Neural crest cell (in vitro differentiated cells): ENCODE results near the gene OR13C3. TPM values are rescaled to one million over a fixed set of nuclear protein-coding genes. Genes with fewer than 3 reads are reported as not detected.
A peak's percentile ranks its signal among the peaks of the same experiment; 100 is the strongest.

Experiments used
- DNase-seq: peaks from one replicate; pipeline ENCODE4 v3.0.0; 2021; ENCODE audit warnings: low read depth, mixed read lengths, low spot score
- H3K27ac Mint-ChIP-seq: one replicate; pipeline ENCODE4 v1.8.0; 2021; ENCODE audit warnings: mild to moderate bottlenecking, mixed read lengths; ENCODE audit not compliant: unreplicated experiment
- H3K27me3 Mint-ChIP-seq: 2 replicates; pipeline ENCODE4 v1.8.0; 2021; ENCODE audit warnings: low read depth, mild to moderate bottlenecking, mixed read lengths
- H3K36me3 Mint-ChIP-seq: 2 replicates; pipeline ENCODE4 v1.8.0; 2021; ENCODE audit warnings: low read depth, mild to moderate bottlenecking, mixed read lengths
- H3K4me1 Mint-ChIP-seq: 2 replicates; pipeline ENCODE4 v1.8.0; 2021; ENCODE audit warnings: mixed read lengths
- H3K4me3 Mint-ChIP-seq: one replicate; pipeline ENCODE4 v1.8.0; 2021; ENCODE audit warnings: mild to moderate bottlenecking, mixed read lengths
- H3K9me3 Mint-ChIP-seq: 2 replicates; pipeline ENCODE4 v1.8.0; 2021; ENCODE audit warnings: mixed read lengths
- total RNA-seq: library from RNA; stranded (reverse); gene quantifications from 2 replicates; pipeline ENCODE4 v1.2.1, GENCODE V29; 2021
- TF ChIP-seq, protein P1 (sequence below): fragments of 200-600 bp; sonication (generic); conservative IDR thresholded peaks from 2 replicates; pipeline ENCODE4 v1.5.0; 2021; ENCODE audit warnings: antibody characterized with exemption, mild to moderate bottlenecking

Gene OR13C3
- total RNA-seq, 1 donor from 2014 or later = not detected

DNA sequence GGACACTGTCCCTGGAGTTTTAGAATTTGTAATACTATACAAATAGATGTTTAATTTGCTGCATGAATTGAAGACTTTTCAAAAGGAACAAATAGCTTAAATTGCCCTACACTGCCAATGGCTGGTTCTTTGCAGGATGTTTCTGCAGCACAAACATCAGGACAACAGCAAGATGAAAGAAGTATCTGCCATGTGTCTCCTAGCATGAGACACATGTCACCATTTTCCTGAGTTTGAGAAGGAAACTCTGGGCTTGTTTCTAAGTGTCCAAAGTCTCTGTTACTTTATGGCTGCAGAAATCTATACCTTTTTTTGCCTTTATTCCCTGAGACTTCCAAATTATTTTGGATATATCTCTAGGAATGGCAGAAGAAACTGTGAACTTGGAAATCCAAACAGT lies 33.2 kb downstream of the OR13C3 start:
- Mint-ChIP-seq H3K4me3 (no peak overlapping the region), H3K4me1 (no peaks in the 10 kb centered on the region), H3K36me3 (no peaks in the 10 kb centered on the region), H3K9me3 (no peaks in the 10 kb centered on the region), H3K27ac (no peak overlapping the region), H3K27me3 (peaks cover 16% of the 10 kb centered on the region)
- TF ChIP-seq, protein P1, sequence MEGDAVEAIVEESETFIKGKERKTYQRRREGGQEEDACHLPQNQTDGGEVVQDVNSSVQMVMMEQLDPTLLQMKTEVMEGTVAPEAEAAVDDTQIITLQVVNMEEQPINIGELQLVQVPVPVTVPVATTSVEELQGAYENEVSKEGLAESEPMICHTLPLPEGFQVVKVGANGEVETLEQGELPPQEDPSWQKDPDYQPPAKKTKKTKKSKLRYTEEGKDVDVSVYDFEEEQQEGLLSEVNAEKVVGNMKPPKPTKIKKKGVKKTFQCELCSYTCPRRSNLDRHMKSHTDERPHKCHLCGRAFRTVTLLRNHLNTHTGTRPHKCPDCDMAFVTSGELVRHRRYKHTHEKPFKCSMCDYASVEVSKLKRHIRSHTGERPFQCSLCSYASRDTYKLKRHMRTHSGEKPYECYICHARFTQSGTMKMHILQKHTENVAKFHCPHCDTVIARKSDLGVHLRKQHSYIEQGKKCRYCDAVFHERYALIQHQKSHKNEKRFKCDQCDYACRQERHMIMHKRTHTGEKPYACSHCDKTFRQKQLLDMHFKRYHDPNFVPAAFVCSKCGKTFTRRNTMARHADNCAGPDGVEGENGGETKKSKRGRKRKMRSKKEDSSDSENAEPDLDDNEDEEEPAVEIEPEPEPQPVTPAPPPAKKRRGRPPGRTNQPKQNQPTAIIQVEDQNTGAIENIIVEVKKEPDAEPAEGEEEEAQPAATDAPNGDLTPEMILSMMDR = no peak
- no peak for DNase-seq

DNA sequence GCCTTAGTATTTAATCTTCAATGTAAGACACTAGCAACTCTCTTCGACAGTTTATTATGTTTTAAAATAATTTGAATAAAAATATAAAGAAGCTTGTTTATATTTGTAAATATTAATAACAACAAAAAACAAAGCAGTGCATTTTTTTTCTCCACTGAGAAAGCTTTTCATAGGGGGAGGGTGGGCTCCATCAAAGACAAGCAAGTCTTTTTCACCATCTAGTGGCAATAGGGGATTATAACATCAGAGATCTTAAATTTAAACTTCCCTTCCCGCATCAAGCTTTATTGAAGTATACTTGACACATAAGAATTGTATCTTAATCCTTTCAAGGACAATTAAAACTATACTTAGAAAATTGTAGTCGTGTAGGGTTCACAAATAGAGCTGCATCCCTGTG lies 41.8 kb downstream of the OR13C3 start:
- Mint-ChIP-seq H3K27me3 (no peaks in the 10 kb centered on the region), H3K4me1 (no peaks in the 10 kb centered on the region), H3K9me3 (no peaks in the 10 kb centered on the region), H3K4me3 (no peak overlapping the region), H3K27ac (no peak overlapping the region), H3K36me3 (no peaks in the 10 kb centered on the region)
- TF ChIP-seq, protein P1 = peak; percentile 47
- DNase-seq = no peak

Other genes with a start within 250 kb of the OR13C3 start
- gene OR13F1, start 32.6 kb downstream of the OR13C3 start, total RNA-seq = not detected in 2 replicates
- gene OR13C4, start 9.6 kb downstream of the OR13C3 start, total RNA-seq = not detected in 2 replicates
- gene OR13C8, start 32.3 kb upstream of the OR13C3 start, total RNA-seq = not detected in 2 replicates
- gene OR13C5, start 62.6 kb upstream of the OR13C3 start, total RNA-seq = not detected in 2 replicates
- gene OR13C2, start 68.8 kb upstream of the OR13C3 start, total RNA-seq = not detected in 2 replicates
- not detected in 2 replicates for gene OR13C9, start 81.3 kb upstream of the OR13C3 start, total RNA-seq
- not detected in 2 replicates for gene OR13D1, start 157.7 kb upstream of the OR13C3 start, total RNA-seq
- gene NIPSNAP3A, start 210.8 kb upstream of the OR13C3 start, total RNA-seq = 14.6 and 14.9 TPM in 2 replicates
- 3.8 TPM in 2 replicates for gene NIPSNAP3B, start 227.3 kb upstream of the OR13C3 start, total RNA-seq